DMS 273 treated with DMSO at 0.1 percent for 48 hours (cell line): ENCODE measurements around the gene SFXN5.
"Not testable (repeated sequence)": the region's sequence is repeated elsewhere in the genome, so short reads cannot be mapped to it uniquely, and the experiment has no call there.

ENCODE experiments used
- DNase-seq: peaks from one replicate; lab custom pipeline; 2025; lab: John Stamatoyannopoulos, UW

Gene SFXN5

DNA sequence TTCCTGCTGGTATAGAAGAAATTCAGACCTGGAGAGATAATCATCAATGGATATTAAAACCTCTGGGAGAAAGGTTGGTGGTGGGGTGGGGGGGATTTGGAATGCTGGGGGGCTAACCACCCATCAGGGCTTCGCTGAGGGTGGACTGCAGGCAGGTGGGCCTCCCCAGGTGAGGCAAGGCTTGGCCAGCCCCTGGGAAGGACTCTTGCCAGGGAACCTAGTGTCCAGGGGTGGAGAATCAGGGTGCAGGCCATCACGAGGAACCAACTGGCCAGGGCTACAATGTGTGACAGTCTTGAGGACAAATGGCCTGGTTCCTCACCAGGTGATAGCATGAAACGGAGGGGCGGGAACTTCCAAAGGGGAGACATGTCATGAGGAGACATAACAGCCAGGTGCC is 29.4 kb upstream of the SFXN5 start:
- DNase-seq, result no peak

DNA sequence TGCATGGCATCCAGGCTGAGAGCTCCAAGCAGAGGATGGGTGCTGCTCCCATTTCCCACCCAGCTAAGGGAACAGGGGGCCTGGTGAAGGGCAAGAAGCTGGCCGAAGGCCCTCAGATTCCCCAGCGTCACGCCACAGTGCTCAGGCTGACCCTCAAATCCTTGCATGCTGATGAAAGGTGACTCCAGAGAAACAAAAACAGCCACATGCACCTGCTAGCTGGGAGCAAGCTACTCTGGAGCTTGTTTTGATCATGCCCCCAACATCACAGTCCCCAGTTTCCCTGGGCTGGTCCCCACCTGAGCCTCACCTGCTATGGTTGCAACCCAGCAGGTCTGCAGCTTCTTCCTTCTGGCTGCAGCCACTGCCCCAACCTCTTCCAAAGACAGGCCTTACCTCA is 28.0 kb upstream of the SFXN5 start:
- DNase-seq, result no peak

DNA sequence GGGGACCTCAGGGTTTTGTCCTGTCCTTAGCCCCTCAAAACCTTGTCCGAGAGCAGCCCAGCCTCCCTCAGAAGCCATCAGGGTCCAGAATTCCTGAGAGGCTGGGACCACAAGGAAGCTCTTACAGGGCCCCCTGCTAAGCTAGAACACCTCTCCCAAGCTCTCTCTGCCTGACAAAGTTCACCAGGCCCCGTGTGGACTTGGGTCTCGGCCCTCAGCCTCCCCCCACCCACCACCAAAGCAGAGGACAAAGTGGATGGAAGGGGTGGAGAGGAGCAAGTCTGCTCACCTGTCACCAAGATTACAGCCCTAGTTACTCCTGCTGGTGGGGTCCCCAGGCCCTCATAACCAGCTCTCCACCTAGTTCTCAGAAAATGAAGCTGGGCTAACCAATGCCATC is 24.4 kb upstream of the SFXN5 start:
- DNase-seq, result no peak

- DNase-seq, result not testable (repeated sequence)
These were observed 22.2 kb upstream of the SFXN5 start for GRCh38 chr2:73093601-73094218.

- DNase-seq, result no peak
These were observed 20.8 kb upstream of the SFXN5 start for GRCh38 chr2:73092146-73092783.

- no peak for DNase-seq
These were observed 20.2 kb upstream of the SFXN5 start for GRCh38 chr2:73091696-73092095.

GRCh38 chr2:73091164-73091563 is 19.7 kb upstream of the SFXN5 start:
- DNase-seq, result no peak

- DNase-seq, result no peak
These were observed 17.9 kb upstream of the SFXN5 start for GRCh38 chr2:73089270-73090030.

DNA sequence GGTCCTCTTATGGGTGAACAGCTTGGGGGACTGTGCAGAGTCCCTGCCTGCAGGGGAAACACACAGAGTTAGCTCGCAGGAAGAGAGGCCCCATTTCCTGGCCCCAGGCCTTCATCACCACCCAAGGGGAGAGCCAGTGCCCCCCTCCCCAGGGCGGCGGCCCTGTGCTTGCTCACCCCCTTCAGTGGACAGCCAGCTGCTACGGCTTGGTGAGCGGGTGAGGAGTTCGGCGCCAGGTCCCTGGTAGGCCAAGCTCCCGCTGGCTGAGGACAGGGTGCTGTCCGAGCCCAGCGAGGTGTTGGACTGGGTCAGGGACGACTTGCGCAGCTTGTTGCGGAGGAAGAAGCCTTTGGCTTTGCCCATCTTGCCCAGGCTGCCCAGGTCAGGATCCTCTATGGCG is 17.2 kb upstream of the SFXN5 start:
- DNase-seq, result no peak

DNA sequence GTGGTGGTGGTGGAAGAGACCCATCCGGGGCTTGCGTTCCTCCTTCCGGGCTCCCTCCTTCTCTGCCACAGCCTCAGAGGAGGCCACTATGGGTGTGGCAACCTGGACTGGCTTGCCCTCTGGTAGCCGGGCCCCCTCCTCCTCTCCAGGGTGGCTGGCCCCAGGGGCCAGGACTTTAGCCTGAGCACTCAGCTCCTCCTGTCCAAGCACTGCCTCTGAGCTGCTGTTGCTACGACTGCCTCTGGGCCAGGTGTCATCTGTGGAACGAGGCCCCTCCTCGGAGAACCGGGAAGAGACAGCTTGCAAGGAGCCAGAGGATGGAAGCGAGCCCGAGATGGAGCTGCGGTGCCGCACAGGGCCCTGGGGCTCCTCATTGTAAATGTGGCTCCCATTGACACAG is 16.7 kb upstream of the SFXN5 start:
- no peak for DNase-seq

DNA sequence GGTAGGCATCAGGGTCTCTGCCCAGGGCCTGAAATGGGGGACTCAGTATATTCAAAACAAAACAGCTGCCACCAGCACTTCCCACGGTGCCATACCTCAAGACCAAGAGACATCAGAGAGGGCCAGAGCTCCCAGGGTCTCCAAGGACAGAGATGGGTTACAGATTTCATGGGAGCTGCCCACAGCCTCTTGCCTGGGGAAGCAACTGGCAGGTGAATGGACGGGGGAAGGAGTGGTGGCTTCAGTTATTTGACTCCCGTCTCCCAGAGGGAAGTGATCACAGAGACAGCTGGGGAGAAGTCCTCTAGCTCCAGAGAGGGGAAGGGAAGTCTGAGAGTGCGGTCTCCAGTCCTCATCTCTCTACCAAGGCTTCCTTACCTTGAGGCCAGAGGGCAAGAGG is 15.8 kb upstream of the SFXN5 start:
- DNase-seq, result no peak

DNA sequence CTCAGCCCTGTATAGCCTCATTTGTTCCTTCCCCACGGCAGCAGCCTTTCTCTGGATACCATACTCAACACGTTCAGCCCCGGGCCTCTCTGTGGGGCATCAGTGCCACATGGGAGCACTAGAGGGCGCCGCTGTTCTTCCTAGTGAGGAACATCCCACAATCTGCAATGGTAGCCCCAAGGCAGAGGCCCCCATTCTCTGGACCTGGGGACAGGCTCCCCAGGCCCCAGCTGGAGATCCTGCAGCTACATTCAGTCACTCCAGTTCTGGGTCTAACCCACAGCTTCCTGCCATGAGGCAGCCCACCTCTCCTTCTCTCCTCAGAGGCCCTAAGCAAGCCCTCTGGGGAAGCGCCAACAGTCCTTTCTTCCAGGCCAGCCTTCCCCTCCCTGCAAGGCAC is 14.2 kb upstream of the SFXN5 start:
- DNase-seq, result peak; percentile 21

- no peak for DNase-seq
These were observed 13.5 kb upstream of the SFXN5 start for GRCh38 chr2:73084971-73085370.

DNA sequence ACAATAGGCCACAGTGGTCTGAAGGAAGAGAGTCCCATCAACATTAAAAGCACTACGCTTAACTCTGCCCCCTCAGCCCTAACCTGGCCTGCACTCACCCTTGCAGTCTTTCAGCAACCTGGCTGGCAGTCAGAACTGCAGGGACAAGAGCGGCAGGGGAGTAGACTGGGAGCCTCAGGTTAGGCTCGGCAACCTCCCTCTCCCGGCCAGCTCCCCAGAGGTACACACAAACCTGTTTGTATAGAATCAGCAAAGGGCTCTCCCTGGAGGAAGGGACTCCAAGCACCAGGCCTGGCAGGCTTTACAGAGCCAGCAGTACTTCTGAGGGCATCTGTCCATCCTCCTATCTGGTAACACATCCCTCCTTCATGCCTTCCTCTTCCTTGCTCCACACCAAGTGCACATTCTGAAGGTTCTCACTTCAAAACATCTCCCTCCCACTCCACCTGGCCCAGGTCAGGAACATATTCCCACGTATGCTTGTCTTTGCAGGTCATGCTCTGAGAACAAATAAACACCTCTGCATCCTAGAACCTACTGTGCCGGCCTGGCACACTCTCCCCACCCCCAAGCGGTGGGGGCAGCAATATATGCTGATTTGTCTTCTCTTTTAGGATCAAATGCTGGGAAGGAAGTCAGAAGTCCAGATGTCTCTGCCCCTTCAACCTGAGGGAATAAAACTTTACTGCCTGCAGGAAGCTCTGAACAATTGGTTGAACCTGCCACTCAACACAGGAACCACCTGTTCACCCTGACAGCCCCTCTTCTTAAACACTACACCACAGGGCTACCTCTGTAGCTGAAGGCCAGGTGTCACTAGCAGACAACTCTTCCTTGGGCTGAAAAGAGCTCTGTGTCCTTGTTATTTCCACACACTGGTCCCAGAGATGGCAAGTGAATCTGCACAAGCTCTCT is 12.6 kb upstream of the SFXN5 start:
- no peak for DNase-seq

DNA sequence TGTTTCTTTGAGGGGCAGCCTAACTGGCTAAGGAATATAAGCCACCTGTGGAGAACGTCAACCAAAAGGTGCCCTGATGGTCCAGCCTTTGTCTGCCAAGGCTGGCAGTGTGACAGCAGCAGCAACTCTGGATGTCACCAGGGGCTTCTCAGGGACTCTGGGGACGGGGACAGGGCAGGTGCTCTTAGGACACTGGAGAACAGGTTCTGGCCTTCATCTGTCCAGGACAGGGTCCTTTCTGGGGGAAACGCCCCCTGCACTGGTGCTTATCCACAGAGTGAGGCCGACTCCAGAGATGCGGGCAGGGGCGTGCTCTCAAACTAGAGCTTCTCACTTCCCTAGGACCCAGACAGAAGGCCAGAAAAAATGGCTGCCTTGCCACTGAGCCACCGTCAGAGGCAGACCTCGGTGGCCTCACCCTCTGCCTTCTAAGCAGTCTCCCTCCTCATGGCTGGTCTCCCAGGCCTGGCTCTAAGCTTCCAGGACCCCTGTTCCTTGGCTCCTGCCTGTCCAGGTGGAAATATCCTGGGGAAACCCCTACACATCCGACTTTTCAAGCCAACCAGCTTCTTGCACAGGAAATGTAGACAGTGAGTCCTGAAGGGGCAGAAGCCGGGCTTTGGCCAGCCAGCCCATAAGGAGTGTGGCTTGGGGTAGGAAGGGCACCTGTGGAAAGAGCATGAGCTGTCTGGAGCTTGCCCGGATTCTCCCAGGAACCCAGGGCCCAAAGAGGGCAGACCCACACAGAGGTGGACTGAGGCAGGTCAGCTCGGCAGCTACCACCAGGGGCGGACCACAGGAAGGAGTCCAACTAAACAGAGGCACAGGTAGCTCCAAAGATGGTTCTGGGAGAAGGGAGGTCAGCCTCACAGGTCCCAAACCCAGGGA is 11.3 kb upstream of the SFXN5 start:
- no peak for DNase-seq

GRCh38 chr2:73081181-73081671 is 9.7 kb upstream of the SFXN5 start:
- no peak for DNase-seq

GRCh38 chr2:73080321-73081131 is 9.0 kb upstream of the SFXN5 start:
- no peak for DNase-seq

DNA sequence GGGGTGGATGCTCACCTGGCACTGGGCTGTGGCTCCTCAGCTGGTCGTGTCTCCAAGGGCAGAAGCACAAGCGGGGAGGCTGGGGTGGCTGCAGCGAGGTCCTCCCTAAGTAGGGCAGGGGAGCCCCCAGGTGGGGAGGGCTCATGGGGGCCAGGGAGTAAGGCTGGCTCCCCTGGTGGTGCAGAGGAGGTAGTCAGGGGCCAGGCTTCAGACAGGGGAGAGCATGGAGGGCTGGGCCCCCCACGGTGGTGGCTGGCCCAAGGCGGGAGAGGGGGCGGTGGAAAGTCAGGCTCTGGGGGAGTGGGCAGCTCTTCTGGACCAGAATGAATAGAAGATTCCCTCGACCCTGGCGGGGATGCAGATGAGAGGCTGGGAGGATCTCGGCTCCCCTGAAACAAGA is 8.1 kb upstream of the SFXN5 start:
- DNase-seq, result no peak

GRCh38 chr2:73078457-73079411 is 7.2 kb upstream of the SFXN5 start:
- DNase-seq, result no peak
